ENCODE measurements around the gene DPF1.

The DPF1 gene

DNA sequence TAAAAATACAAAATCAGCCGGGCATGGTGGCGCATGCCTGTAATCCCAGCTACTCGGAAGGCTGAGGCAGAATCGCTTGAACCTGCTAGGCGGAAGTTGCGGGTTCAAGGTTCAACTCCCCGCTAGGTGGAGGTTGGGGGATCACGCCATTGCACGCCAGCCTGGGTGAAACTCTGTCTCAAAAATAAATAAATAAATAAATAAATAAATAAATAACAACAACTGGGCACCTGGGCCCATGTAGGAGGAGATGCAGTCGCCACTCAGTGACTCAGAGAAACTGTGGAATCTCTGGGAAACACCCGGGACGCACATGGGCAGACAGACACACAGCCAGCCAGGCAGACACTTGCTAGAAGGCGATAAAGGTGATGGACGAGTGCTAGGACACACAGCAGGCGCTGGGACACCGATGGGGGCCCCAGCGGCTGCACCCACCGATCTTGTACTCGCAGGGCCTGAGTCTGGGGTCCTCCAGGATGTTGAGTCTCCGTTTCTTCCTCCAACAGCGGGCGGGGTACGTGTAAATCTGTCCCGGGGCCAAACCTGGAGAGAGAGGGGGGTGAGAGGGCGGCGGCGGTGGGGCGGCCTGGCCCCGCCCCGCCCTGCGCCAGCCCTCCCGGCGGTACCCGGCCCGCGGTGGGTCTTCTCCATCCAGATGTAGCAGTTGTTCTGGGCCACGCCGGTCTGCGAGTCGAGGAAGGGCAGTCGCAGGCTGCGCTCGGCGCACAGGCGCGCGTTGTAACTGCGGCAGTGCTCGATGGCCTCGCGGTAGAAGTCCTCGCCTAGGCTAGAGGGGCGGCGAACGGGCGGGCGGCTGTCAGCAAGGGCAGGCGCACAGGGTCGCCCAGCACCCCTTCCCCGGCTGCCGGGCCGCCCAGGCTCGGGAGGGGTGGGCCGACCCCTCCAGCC lies 1.8 kb downstream of the DPF1 start:
- Histone ChIP-seq H3K27ac (ENCODE audit: low read depth, low read length) (no peak overlapping the region), H3K4me2 (ENCODE audit: low read length) (no peak overlapping the region), H4K20me1 (ENCODE audit: control insufficient read depth, insufficient read depth, low read depth, low read length) (no peaks in the 10 kb centered on the region), H3K4me3 (ENCODE audit: low read length) (no peak overlapping the region), H3K9me3 (ENCODE audit: control insufficient read depth, insufficient read depth, low read length) (no peaks in the 10 kb centered on the region), H3K27me3 (ENCODE audit: control insufficient read depth, low read length) (no peaks in the 10 kb centered on the region), H3F3A (ENCODE audit: control insufficient read depth, insufficient read depth) (no peaks in the 10 kb centered on the region), H3K4me1 (ENCODE audit: control insufficient read depth, low read length) (peaks cover 19% of the 10 kb centered on the region), H3K79me2 (ENCODE audit: control insufficient read depth, low read length) (no peaks in the 10 kb centered on the region), H3K9me2 (replicated peaks; ENCODE audit: control insufficient read depth, low read length) (no peaks in the 10 kb centered on the region), H3K36me3 (ENCODE audit: control insufficient read depth, low read length) (no peaks in the 10 kb centered on the region)
- TF ChIP-seq EZH2phosphoT487 (IDR thresholded peaks at IDR 0.05; ENCODE audit: borderline replicate concordance, low read length) = no peak
- TF ChIP-seq, protein P1, sequence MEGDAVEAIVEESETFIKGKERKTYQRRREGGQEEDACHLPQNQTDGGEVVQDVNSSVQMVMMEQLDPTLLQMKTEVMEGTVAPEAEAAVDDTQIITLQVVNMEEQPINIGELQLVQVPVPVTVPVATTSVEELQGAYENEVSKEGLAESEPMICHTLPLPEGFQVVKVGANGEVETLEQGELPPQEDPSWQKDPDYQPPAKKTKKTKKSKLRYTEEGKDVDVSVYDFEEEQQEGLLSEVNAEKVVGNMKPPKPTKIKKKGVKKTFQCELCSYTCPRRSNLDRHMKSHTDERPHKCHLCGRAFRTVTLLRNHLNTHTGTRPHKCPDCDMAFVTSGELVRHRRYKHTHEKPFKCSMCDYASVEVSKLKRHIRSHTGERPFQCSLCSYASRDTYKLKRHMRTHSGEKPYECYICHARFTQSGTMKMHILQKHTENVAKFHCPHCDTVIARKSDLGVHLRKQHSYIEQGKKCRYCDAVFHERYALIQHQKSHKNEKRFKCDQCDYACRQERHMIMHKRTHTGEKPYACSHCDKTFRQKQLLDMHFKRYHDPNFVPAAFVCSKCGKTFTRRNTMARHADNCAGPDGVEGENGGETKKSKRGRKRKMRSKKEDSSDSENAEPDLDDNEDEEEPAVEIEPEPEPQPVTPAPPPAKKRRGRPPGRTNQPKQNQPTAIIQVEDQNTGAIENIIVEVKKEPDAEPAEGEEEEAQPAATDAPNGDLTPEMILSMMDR (IDR thresholded peaks at IDR 0.05; ENCODE audit: low read depth, low read length, poor library complexity, severe bottlenecking) = no peak

DNA sequence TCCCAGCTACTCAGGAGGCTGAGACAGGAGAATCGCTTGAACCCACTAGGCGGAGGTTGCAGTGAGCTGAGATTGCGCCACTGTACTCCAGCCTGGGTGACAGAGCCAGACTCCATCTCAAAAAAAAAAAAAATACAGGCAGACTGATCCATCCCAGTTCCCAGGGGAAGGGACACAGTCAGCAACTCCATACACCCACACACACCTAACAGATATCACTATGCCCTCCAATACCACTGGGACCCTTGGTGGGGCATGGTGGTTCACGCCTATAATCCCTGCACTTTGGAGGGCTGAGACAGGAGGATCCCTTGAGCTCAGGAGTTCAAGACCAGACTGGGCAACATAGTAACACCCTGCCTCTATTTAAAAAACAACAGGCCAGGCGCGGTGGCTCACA lies 2.6 kb downstream of the DPF1 start:
- no peaks in the 10 kb centered on the region for H3F3A ChIP-seq (ENCODE audit: control insufficient read depth, insufficient read depth)
- no peaks in the 10 kb centered on the region for H4K20me1 ChIP-seq (ENCODE audit: control insufficient read depth, insufficient read depth, low read depth, low read length)
- H3K27me3 ChIP-seq (ENCODE audit: control insufficient read depth, low read length) = no peaks in the 10 kb centered on the region
- no peak overlapping the region for H3K4me2 ChIP-seq (ENCODE audit: low read length)
- H3K4me3 ChIP-seq (ENCODE audit: low read length) = no peak overlapping the region
- H3K9me2 ChIP-seq (replicated peaks; ENCODE audit: control insufficient read depth, low read length) = no peaks in the 10 kb centered on the region
- H3K4me1 ChIP-seq (ENCODE audit: control insufficient read depth, low read length) = peaks cover 17% of the 10 kb centered on the region
- H3K79me2 ChIP-seq (ENCODE audit: control insufficient read depth, low read length) = no peaks in the 10 kb centered on the region
- TF ChIP-seq, protein P1 (IDR thresholded peaks at IDR 0.05; ENCODE audit: low read depth, low read length, poor library complexity, severe bottlenecking) = no peak
- no peak for TF ChIP-seq EZH2phosphoT487 (IDR thresholded peaks at IDR 0.05; ENCODE audit: borderline replicate concordance, low read length)
- no peaks in the 10 kb centered on the region for H3K36me3 ChIP-seq (ENCODE audit: control insufficient read depth, low read length)
- no peaks in the 10 kb centered on the region for H3K9me3 ChIP-seq (ENCODE audit: control insufficient read depth, insufficient read depth, low read length)
- H3K27ac ChIP-seq (ENCODE audit: low read depth, low read length) = no peak overlapping the region

DNA sequence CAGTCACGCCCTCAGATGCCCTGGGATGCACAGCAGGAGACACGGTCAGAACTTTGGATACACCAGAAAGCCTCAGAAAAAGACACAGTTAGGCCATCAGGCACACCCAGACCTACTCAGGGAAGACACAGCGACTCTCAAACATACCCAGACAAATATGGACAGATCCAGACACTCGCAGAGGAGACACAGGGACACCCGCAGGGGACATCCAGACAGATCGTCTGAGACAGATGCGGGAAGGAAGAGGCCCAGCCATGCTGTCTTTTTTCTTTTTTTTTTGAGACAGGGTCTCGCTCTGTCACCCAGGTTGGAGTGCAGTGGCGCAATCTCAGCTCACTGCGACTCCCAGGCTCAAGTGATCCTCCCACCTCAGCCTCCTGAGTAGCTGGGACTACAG lies 4.8 kb downstream of the DPF1 start:
- Histone ChIP-seq H3K4me2 (ENCODE audit: low read length) (no peak overlapping the region), H3F3A (ENCODE audit: control insufficient read depth, insufficient read depth) (no peaks in the 10 kb centered on the region), H3K9me2 (replicated peaks; ENCODE audit: control insufficient read depth, low read length) (no peaks in the 10 kb centered on the region), H4K20me1 (ENCODE audit: control insufficient read depth, insufficient read depth, low read depth, low read length) (no peaks in the 10 kb centered on the region), H3K36me3 (ENCODE audit: control insufficient read depth, low read length) (no peaks in the 10 kb centered on the region), H3K4me1 (ENCODE audit: control insufficient read depth, low read length) (peaks cover 9% of the 10 kb centered on the region), H3K9me3 (ENCODE audit: control insufficient read depth, insufficient read depth, low read length) (no peaks in the 10 kb centered on the region), H3K79me2 (ENCODE audit: control insufficient read depth, low read length) (no peaks in the 10 kb centered on the region), H3K4me3 (ENCODE audit: low read length) (no peak overlapping the region), H3K27me3 (ENCODE audit: control insufficient read depth, low read length) (no peaks in the 10 kb centered on the region), H3K27ac (ENCODE audit: low read depth, low read length) (no peak overlapping the region)
- TF ChIP-seq, protein P1 (IDR thresholded peaks at IDR 0.05; ENCODE audit: low read depth, low read length, poor library complexity, severe bottlenecking) = no peak
- TF ChIP-seq EZH2phosphoT487 (IDR thresholded peaks at IDR 0.05; ENCODE audit: borderline replicate concordance, low read length) = no peak

Measured in DOHH2 (cell line).